ENCODE results near the gene HDAC11.

GRCh38 chr3:13555753-13556152 lies 75.6 kb downstream of the HDAC11 start:
- TF ChIP-seq EZH2 (IDR thresholded peaks at IDR 0.05; ENCODE audit: insufficient read depth, poor library complexity, severe bottlenecking) (no peak), EZH2phosphoT487 (IDR thresholded peaks at IDR 0.05; ENCODE audit: insufficient read depth, low read depth) (no peak)

Measured in GM23248 (cell line).